CD8-positive, alpha-beta memory T cell (primary cell): ENCODE measurements around the gene CBFA2T3. TPM values are rescaled to one million over a fixed set of nuclear protein-coding genes. Genes with fewer than 3 reads are reported as not detected.

Experiments
- CTCF ChIA-PET: fragments of 350-600 bp; sonication (Branson Sonifier 250); formaldehyde crosslinking; loops from one replicate; lab custom pipeline; 2021; ENCODE audit warnings: antibody characterized with exemption; lab: Charles Lee
- POLR2A ChIA-PET: fragments of 350-600 bp; sonication (Branson Sonifier 250); formaldehyde crosslinking; loops from one replicate; lab custom pipeline; 2021; ENCODE audit warnings: antibody characterized with exemption; lab: Charles Lee
- DNase-seq, 5 donors: peaks; one replicate each; pipeline versions ENCODE4 v3.0.0 to v3.0.0-alpha.2; 2020 to 2022; ENCODE audit warnings: mixed read lengths in 1 of 5
- H3K27ac ChIP-seq: one replicate; pipeline ENCODE4 v1.7.0; 2013; ENCODE audit warnings: low read depth, mild to moderate bottlenecking, low read length, moderate library complexity
- H3K27me3 ChIP-seq: 2 replicates; pipeline ENCODE4 v1.7.0; 2013; ENCODE audit warnings: low read length, mild to moderate bottlenecking; ENCODE audit not compliant: insufficient read depth, poor library complexity, severe bottlenecking
- H3K36me3 ChIP-seq: 2 replicates; pipeline ENCODE4 v1.7.0; 2013; ENCODE audit warnings: mild to moderate bottlenecking, low read length, moderate library complexity; ENCODE audit not compliant: insufficient read depth
- H3K4me1 ChIP-seq: 2 replicates; pipeline ENCODE4 v1.7.0; 2013; ENCODE audit warnings: mild to moderate bottlenecking, low read length, moderate library complexity; ENCODE audit not compliant: insufficient read depth
- H3K4me3 ChIP-seq: 2 replicates; pipeline ENCODE4 v1.7.0; 2013; ENCODE audit warnings: mild to moderate bottlenecking, low read length
- H3K9me3 ChIP-seq: 2 replicates; pipeline ENCODE4 v1.7.0; 2013; ENCODE audit warnings: mild to moderate bottlenecking, low read length
- H3K27ac Mint-ChIP-seq, 8 donors: one replicate each; pipeline ENCODE4 v1.8.0; 2020 to 2021; ENCODE audit warnings: mixed read lengths in 8 of 8, mild to moderate bottlenecking in 6 of 8, inconsistent platforms in 3 of 8, moderate library complexity in 3 of 8
- H3K27me3 Mint-ChIP-seq, 2 donors: one replicate each; pipeline ENCODE4 v1.8.0; 2020 to 2021; ENCODE audit warnings: mixed read lengths in 2 of 2, mild to moderate bottlenecking in 1 of 2, moderate library complexity in 1 of 2
- H3K36me3 Mint-ChIP-seq, 3 donors: one replicate each; pipeline ENCODE4 v1.8.0; 2020 to 2021; ENCODE audit warnings: mixed read lengths in 3 of 3, inconsistent platforms in 1 of 3, mild to moderate bottlenecking in 1 of 3
- H3K4me1 Mint-ChIP-seq, 3 donors: one replicate each; pipeline ENCODE4 v1.8.0; 2020 to 2021; ENCODE audit warnings: mixed read lengths in 3 of 3, inconsistent platforms in 1 of 3, mild to moderate bottlenecking in 1 of 3
- H3K4me3 Mint-ChIP-seq, 7 donors: one replicate each; pipeline ENCODE4 v1.8.0; 2020 to 2021; ENCODE audit warnings: mixed read lengths in 7 of 7, mild to moderate bottlenecking in 6 of 7, moderate library complexity in 4 of 7, inconsistent platforms in 2 of 7
- H3K9me3 Mint-ChIP-seq, 5 donors: one replicate each; pipeline ENCODE4 v1.8.0; 2020 to 2022; ENCODE audit warnings: mixed read lengths in 5 of 5, mild to moderate bottlenecking in 3 of 5, moderate library complexity in 2 of 5, inconsistent platforms in 1 of 5
- polyA plus RNA-seq: library from polyadenylated mRNA; unstranded; fragments of 300-500 nt; fragmentation: Illumina TruSeq; gene quantifications from one replicate; pipeline ENCODE4 v1.2.3, GENCODE V29; 2021
- total RNA-seq, 2 experiments: library from RNA; stranded (reverse); gene quantifications; one replicate each; pipeline ENCODE4 v1.2.3, GENCODE V29; 2021

Gene CBFA2T3
- total and polyA plus RNA-seq, 3 experiments from 2014 or later: 0.22 TPM; not detected in 2

GRCh38 chr16:89014403-89015230 lies 37.6 kb upstream of the CBFA2T3 start:
- ChIA-PET CTCF (no interaction called here), POLR2A (no interaction called here)
- peaks cover 0 to 6% (median 0%) of the 10 kb centered on the region in 5 donors for H3K9me3 Mint-ChIP-seq
- no peak overlapping the region for H3K4me3 Mint-ChIP-seq
- H3K27ac Mint-ChIP-seq: no peak overlapping the region
- no peaks in the 10 kb centered on the region for H3K4me1 Mint-ChIP-seq
- Histone ChIP-seq H3K36me3 (no peaks in the 10 kb centered on the region), H3K27ac (no peak overlapping the region), H3K4me1 (no peaks in the 10 kb centered on the region), H3K27me3 (no peaks in the 10 kb centered on the region), H3K4me3 (no peak overlapping the region), H3K9me3 (no peaks in the 10 kb centered on the region)
- peak in 1 of 5 donors; percentile 23 for DNase-seq
- peaks cover 0 to 4% (median 0%) of the 10 kb centered on the region in 3 donors for H3K36me3 Mint-ChIP-seq
- H3K27me3 Mint-ChIP-seq: peaks cover 20 to 34% of the 10 kb centered on the region in 2 donors

DNA sequence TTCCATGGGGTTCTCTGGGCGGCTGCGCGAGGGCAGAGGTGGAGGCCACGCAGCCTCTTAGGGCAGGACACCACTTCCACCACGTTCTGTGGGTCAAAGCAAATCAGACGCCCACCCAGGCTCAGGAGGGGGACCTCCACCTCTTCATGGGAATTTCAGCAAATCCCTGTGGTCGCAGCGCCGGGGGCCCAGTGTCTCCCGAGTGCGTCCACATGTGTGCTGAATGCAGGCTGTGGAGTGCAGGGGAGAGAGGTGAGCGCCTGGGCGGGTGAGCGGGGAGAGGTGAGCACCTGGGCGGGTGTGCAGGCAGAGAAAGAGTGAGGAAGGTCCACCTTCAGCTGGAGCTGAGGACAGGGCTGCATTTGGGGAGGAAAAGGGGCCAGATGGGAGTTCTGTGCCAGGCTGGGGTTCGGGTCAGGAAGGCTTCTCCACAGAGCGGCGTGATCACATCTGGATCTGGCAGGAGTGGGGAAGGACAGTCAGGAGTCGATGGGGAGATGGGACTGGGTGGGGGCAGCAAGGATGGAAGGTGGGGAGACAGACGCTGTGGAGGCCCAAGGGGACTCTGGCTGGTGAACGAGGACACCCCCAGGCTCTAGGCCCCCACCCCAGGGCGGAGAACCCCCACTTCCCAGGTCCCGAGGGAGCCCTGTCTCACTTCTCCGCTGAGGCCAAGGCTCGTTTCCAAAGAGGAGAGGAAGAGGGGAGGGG lies 36.8 kb upstream of the CBFA2T3 start:
- Histone ChIP-seq H3K4me3 (no peak overlapping the region), H3K36me3 (no peaks in the 10 kb centered on the region), H3K9me3 (no peaks in the 10 kb centered on the region), H3K27ac (no peak overlapping the region), H3K4me1 (no peaks in the 10 kb centered on the region), H3K27me3 (no peaks in the 10 kb centered on the region)
- DNase-seq: peak in 1 of 5 donors; percentile 38
- POLR2A ChIA-PET: no interaction called here
- H3K4me1 Mint-ChIP-seq: no peaks in the 10 kb centered on the region
- no peak overlapping the region for H3K27ac Mint-ChIP-seq
- H3K27me3 Mint-ChIP-seq: peaks cover 23 to 39% of the 10 kb centered on the region in 2 donors
- peaks cover 0 to 4% (median 0%) of the 10 kb centered on the region in 3 donors for H3K36me3 Mint-ChIP-seq
- H3K9me3 Mint-ChIP-seq: peaks cover 0 to 8% (median 0%) of the 10 kb centered on the region in 5 donors
- CTCF ChIA-PET: no interaction called here
- H3K4me3 Mint-ChIP-seq: no peak overlapping the region

DNA sequence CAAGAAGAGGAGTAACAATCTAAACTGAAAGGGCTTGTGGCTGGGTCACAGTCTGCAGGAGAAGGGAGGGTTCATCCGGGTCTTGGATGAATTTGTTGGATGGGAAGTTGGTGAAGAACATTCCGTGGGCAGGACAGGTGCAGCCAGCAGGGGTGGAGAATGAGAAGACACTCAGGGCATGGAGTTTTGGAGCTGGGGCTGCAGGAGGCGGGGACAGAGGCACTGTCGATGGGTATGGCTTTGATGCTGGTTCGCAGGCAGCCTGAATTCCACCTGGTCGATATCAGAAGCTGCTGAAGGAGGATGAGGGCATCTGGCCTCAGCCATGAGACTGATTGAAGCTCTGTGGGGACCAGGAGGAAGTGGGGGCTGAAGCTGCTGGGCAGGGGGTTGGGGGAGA lies 36.1 kb upstream of the CBFA2T3 start:
- no peak overlapping the region for H3K4me3 Mint-ChIP-seq
- no peaks in the 10 kb centered on the region for H3K9me3 ChIP-seq
- DNase-seq: peak in 1 of 5 donors; percentile 3
- ChIA-PET POLR2A (no interaction called here), CTCF (no interaction called here)
- H3K27ac ChIP-seq: no peak overlapping the region
- no peaks in the 10 kb centered on the region for H3K4me1 Mint-ChIP-seq
- peaks cover 23 to 35% of the 10 kb centered on the region in 2 donors for H3K27me3 Mint-ChIP-seq
- no peaks in the 10 kb centered on the region for H3K27me3 ChIP-seq
- no peak overlapping the region for H3K4me3 ChIP-seq
- H3K27ac Mint-ChIP-seq: no peak overlapping the region
- H3K4me1 ChIP-seq: no peaks in the 10 kb centered on the region
- peaks cover 0 to 4% (median 0%) of the 10 kb centered on the region in 3 donors for H3K36me3 Mint-ChIP-seq
- peaks cover 0 to 8% (median 0%) of the 10 kb centered on the region in 5 donors for H3K9me3 Mint-ChIP-seq
- no peaks in the 10 kb centered on the region for H3K36me3 ChIP-seq

GRCh38 chr16:89012622-89012995 lies 35.6 kb upstream of the CBFA2T3 start:
- Histone ChIP-seq H3K4me1 (no peaks in the 10 kb centered on the region), H3K27me3 (no peaks in the 10 kb centered on the region), H3K9me3 (no peaks in the 10 kb centered on the region), H3K27ac (no peak overlapping the region), H3K36me3 (no peaks in the 10 kb centered on the region), H3K4me3 (no peak overlapping the region)
- H3K9me3 Mint-ChIP-seq: peaks cover 0 to 8% (median 0%) of the 10 kb centered on the region in 5 donors
- H3K4me1 Mint-ChIP-seq: no peaks in the 10 kb centered on the region
- DNase-seq: peak in 1 of 5 donors; percentile 0
- ChIA-PET CTCF (no interaction called here), POLR2A (no interaction called here)
- H3K4me3 Mint-ChIP-seq: no peak overlapping the region
- H3K27me3 Mint-ChIP-seq: peaks cover 23 to 32% of the 10 kb centered on the region in 2 donors
- peaks cover 0 to 4% (median 0%) of the 10 kb centered on the region in 3 donors for H3K36me3 Mint-ChIP-seq
- H3K27ac Mint-ChIP-seq: no peak overlapping the region

GRCh38 chr16:89011909-89012621 lies 35.1 kb upstream of the CBFA2T3 start:
- no peak overlapping the region for H3K4me3 Mint-ChIP-seq

GRCh38 chr16:89010210-89010925 lies 33.4 kb upstream of the CBFA2T3 start:
- Histone ChIP-seq H3K36me3 (no peaks in the 10 kb centered on the region), H3K27me3 (no peaks in the 10 kb centered on the region), H3K4me1 (no peaks in the 10 kb centered on the region), H3K4me3 (no peak overlapping the region), H3K9me3 (no peaks in the 10 kb centered on the region), H3K27ac (no peak overlapping the region)
- no peaks in the 10 kb centered on the region for H3K4me1 Mint-ChIP-seq
- no peak overlapping the region for H3K27ac Mint-ChIP-seq
- H3K27me3 Mint-ChIP-seq: peaks cover 25 to 33% of the 10 kb centered on the region in 2 donors
- ChIA-PET POLR2A (no interaction called here), CTCF (no interaction called here)
- peaks cover 0 to 8% (median 0%) of the 10 kb centered on the region in 5 donors for H3K9me3 Mint-ChIP-seq
- H3K4me3 Mint-ChIP-seq: no peak overlapping the region
- DNase-seq: peak in 1 of 5 donors; percentile 38
- no peaks in the 10 kb centered on the region for H3K36me3 Mint-ChIP-seq

More at GRCh38 chr16:89011909-89012621, 35.1 kb upstream of the CBFA2T3 start:
- Histone ChIP-seq H3K27ac (no peak overlapping the region), H3K36me3 (no peaks in the 10 kb centered on the region), H3K27me3 (no peaks in the 10 kb centered on the region), H3K4me3 (no peak overlapping the region), H3K4me1 (no peaks in the 10 kb centered on the region), H3K9me3 (no peaks in the 10 kb centered on the region)
- POLR2A ChIA-PET: no interaction called here
- Mint-ChIP-seq H3K4me1 (no peaks in the 10 kb centered on the region), H3K9me3 (peaks cover 0 to 8% (median 0%) of the 10 kb centered on the region in 5 donors), H3K27me3 (peaks cover 25 to 36% of the 10 kb centered on the region in 2 donors), H3K27ac (no peak overlapping the region), H3K36me3 (peaks cover 0 to 4% (median 0%) of the 10 kb centered on the region in 3 donors)
- DNase-seq: peak in 1 of 5 donors; percentile 10
- CTCF ChIA-PET: no interaction called here

DNA sequence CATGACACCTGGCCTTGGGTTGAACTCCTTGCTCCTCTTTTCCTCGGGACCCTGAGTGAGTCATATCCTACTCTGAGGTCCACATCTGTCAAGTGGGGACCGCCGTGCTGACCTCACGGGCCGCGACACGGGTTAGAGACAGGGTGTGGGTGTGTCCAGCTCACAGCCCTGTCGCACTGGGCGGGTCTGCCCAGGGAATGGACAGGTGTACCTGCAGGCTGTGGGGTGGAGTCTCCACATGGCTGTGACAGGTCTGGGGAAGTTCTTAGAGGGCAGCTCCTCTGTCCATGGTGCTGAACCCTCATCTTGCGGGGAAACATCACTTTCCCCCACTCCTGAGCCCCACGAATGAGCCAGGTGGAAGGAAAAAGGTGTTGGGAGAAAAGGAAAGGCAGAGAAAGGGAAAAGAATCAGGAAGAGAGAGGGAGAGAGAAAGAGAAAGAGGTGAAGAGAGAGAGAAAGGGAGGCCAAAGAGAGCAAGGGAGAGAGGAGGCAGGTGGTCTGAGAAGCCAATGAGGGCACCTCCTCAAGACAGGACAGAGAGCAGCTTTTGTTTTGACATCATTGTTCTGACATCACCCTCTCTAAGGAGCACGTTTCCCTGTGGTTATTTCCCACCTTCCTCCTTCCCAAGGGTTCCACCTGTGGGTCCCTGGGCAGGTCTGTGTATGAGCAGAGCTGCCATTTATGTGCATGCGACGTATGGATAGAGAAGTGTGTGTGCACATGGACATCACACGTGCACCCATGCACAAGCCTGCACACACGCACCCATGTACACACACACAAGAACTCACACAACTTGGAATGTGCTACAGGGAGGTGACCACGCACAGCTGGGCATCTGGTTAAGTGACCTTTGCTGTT lies 32.6 kb upstream of the CBFA2T3 start:
- Histone ChIP-seq H3K4me3 (no peak overlapping the region), H3K27me3 (no peaks in the 10 kb centered on the region), H3K27ac (no peak overlapping the region), H3K36me3 (no peaks in the 10 kb centered on the region), H3K9me3 (no peaks in the 10 kb centered on the region), H3K4me1 (no peaks in the 10 kb centered on the region)
- H3K4me3 Mint-ChIP-seq: no peak overlapping the region
- no peak overlapping the region for H3K27ac Mint-ChIP-seq
- peaks cover 0 to 8% (median 0%) of the 10 kb centered on the region in 5 donors for H3K9me3 Mint-ChIP-seq
- H3K4me1 Mint-ChIP-seq: no peaks in the 10 kb centered on the region
- peak in 2 of 5 donors; percentile 25 to 47 for DNase-seq
- CTCF ChIA-PET: no interaction called here
- POLR2A ChIA-PET: no interaction called here
- H3K36me3 Mint-ChIP-seq: no peaks in the 10 kb centered on the region
- H3K27me3 Mint-ChIP-seq: peaks cover 25 to 38% of the 10 kb centered on the region in 2 donors
